COLO668 (cell line): Measurements from ENCODE around the gene HELT.

ENCODE experiments used
- DNase-seq: peaks from one replicate; lab custom pipeline; 2025; ENCODE audit not compliant: unreplicated experiment; lab: John Stamatoyannopoulos, UW

Gene HELT

DNA sequence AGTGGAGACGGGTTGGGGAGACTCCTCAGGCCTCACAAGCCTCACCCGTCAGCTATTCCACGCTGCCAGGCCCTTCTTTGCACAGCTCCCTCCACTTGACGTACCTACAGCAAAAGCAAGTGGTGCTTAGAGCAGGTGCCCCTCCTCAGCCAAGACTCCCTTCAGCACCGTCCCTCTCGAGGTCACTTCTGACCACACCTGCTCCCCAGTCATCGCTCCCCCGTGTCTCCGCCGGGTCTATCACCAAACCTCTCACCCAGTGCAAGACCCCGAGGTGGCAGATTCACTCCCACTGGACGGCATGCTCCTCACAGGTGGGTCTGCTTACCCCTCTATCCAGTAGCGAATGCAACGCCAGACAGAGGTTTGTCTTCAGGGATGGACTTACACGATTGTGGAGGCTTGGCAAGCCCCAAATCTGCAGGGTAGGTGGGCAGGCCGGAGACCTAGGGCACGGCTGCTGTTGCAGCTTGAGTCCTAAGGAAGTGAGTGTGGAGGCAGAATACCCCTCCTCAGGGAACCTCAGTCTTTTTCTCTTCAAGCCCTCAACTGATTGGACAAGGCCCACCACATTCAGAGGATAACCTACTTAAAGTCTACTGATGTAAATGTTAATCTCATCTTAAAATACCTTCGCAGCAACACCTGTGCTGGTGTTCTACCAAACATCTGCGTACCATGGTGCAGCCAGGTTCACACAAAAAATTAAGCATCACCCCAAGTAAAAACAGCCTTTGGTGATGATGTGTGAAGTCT, 14.5 kb upstream of the HELT start:
- no peak for DNase-seq

- DNase-seq: peak; percentile 66
These were observed 13.6 kb upstream of the HELT start for GRCh38 chr4:185004562-185005218.

DNA sequence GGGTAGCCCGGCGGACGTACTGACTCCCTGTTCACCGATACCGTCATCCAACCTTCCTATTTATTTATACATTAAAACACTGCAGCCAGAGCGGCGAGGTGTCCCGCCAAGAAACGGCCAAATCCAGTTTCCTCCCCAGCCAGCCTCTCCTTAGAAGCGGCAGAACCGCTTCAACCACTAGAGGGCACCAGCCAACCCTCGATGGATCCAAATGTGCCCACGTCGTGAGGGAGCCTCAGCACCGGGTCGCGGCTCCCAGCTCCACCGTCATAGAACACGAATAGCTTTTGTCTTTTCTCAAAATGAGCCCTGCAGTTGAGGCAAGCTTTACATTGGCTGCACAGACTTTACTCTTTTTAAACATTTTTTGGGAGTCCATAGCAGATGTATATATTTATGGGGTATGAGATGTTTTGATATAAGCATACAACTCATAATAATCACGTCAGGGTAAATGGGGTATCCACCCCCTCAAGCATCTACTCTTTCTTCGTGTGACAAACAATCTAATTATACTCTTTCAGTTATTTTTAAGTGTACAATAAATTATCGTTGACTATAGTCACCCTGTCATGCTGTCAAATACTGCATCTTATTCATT, 13.0 kb upstream of the HELT start:
- DNase-seq: peak; percentile 81

DNA sequence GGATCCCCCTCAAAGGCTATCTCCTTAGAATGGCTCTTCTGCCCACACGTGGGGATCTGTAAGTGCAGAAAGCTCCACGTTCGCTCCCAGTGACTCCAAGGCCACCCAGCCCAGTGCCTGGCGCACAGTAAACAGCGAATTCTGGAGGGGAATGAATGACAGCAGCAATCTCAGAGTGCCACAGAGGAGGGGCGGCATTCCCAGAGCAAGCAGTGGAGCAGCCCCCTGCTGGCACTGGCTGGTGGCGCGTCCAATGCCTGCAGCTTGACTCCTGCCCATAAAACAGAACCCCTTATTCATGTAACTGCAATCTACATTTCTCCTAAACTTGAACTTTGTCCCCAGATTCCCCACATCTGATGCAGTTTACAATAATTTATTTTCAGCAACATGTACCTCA, 6.9 kb upstream of the HELT start:
- no peak for DNase-seq

DNA sequence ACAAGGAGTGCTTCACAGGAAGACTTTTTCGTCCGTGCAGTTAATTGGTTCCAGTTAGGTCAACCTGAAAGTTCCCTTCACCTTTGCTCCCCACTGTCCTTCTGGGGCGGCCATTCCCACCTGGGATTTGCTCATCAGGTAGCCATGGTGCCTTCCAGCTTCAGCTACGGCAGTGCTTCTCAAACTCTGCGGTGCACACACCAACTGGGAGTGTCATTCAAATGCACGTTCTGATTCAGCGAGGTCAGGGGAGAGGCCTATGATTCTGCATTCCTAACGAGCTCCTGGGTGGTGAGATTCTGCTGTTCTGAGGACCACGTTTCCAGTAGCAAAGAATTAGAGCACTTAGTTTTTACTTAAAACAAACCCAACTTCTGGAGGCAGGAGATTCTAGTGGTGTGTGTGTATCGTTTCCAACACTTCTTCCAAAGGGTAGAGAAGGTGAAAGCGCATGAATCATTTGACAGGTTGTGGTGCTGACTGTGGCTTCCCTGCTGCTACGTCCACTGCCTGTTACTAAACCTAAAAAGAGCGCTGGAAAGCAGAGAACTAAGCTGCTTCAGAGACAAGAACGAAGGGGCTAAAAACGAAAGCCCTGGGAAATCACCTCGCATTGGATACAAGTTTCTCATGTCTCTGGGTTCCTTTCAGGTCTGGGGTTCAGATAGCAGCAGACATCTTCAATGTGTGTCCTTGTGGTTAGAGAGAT, 4.7 kb upstream of the HELT start:
- DNase-seq: no peak

- no peak for DNase-seq
These were observed 3.2 kb upstream of the HELT start for GRCh38 chr4:185015108-185015507.

DNA sequence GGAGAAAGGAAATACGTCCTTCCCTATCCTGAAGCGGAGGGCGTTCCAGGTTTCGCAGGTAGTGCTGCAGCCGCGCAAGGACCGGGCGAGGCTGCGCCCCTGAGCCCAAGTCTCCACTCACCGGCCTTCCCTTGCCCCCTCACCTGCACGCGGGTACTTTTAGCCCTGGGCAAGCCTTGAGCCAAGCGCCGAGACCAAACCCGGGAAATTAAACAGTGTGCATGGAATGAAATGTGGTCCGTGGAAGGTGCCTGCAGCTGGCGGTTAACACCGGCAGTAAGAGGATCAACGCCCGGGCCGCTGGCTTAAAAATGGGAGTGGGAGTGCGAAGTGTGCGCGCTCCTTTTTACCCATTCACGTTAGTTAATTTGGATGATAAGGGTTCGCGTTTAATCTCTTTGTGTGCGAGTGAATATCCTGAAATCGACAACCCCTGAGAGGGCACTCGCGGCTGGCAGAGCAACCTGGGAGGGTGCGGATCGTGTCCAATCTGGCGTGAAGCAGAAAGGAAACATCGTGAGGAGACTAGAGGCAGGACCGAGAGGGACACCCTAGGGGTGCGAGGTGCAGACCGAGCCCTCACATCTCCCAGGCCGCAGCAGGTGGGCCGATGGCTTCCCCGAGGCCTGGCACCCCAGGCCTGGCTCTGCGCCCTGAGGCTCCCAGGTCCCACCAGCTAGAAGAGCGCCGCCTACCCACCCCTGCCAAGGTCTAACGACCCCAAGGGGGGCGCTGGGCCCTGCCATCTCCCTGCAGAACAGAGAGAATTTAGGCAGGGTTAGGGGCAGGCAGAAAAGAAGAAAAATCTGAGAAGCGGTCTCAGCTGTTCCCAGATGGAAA, 2.0 kb upstream of the HELT start:
- no peak for DNase-seq

DNA sequence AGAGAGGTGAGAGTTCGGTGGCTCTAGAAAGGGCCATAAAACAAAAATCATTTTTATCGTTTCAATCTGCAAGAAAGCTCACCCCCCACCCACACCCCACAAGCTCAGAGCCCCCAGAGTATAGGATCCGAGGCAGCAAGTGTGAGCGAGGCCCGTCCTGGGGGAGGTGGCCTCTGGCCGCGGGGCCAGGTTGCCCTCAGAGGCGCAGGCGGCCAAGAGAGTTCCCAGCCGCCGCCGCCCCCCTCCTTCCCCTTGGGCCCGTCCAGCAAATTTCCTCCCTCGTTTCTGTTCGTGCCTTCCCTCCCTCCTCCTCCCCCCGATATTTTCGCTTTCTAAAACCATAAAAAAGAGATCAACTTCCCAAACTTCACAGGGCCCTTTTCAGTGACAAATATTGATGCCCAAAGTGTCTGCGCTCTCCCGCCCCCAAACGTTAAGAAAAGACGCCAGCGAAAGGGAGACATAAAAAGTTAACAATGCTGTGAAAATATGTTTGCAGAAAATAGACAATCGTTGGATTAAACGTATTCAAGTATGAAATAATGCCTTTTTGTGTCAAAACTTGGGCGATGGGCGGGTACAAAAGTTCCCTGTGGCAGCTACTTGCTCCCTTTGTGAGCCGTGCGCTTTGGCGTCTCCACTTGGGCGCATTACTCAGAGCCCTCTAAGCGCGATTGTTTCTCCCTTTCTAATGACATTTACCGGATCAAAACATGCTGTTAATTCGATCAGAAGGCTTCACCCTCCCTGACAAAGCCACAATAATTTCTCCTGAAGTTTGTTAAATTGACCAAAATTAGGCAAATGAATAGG, 1.1 kb upstream of the HELT start:
- peak; percentile 15 for DNase-seq

DNA sequence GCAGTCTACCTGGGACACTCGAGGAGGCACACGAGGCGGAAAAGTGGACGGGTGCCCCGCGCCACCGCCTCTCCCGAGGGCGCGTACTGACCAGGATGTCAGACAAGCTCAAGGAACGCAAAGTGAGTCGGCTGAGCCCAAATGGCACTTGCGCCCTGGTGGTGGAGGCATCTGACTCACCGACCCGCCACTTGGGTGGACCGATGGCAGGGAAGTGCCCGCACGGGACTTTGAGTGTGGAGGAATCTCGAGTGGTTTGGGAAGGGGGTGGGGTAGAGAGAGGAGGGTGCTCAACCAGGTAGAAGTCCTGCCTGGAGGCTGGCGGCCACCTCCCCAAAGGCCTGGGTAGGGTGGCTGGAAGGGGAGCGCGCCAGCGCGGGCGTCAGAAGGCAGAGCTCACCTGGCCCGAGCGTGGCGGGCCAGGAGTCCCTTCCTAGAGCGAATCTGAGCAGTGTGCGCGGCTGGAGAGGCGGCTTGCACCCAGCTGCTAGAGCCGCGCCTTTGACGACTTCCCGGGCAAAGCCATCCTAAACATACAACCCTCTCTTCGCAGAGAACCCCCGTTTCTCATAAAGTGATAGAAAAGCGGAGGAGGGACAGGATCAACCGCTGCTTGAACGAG, 655 bp downstream of the HELT start:
- DNase-seq: peak; percentile 23

DNA sequence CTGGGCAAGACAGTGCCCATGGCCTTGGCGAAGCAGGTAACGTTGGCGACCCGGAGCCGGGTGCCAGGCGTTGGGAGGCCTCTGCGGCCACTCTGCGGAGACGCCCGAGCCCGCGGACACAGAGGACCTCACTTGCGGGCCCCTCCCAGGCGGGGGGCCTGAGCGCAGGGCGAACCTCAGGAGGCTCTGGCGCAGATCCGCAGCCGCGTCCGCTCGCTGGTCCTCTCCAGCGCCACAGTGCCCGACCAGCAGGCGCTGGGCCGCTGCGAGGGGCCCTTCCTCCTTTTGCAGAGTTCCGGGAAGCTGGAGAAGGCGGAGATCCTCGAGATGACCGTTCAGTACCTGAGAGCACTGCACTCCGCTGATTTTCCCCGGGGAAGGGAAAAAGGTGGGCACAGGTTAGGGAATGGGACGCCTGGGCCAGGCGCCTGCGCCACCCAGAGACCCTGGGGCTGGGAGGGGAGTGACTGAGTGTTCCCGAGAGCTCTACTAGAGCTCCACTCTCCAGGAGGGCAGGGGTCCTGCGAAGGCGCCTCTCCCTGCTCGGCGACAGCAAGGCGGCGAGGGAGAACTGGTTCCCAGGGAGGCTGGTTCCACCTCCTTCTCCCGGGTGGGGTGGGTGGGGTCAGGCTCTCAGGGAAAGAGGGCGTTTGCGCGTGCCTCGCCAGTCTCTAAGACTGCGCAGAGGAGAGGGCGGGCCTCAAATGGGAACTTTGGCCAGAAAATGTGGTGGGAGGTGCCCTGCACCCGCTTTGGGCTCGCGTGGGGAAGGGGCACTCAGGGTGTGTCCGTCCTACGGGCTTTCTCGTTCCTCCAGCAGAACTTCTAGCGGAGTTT, 1.4 kb downstream of the HELT start:
- DNase-seq: no peak

- peak; percentile 25 for DNase-seq
These were observed 2.1 kb downstream of the HELT start for GRCh38 chr4:185020293-185020808.

DNA sequence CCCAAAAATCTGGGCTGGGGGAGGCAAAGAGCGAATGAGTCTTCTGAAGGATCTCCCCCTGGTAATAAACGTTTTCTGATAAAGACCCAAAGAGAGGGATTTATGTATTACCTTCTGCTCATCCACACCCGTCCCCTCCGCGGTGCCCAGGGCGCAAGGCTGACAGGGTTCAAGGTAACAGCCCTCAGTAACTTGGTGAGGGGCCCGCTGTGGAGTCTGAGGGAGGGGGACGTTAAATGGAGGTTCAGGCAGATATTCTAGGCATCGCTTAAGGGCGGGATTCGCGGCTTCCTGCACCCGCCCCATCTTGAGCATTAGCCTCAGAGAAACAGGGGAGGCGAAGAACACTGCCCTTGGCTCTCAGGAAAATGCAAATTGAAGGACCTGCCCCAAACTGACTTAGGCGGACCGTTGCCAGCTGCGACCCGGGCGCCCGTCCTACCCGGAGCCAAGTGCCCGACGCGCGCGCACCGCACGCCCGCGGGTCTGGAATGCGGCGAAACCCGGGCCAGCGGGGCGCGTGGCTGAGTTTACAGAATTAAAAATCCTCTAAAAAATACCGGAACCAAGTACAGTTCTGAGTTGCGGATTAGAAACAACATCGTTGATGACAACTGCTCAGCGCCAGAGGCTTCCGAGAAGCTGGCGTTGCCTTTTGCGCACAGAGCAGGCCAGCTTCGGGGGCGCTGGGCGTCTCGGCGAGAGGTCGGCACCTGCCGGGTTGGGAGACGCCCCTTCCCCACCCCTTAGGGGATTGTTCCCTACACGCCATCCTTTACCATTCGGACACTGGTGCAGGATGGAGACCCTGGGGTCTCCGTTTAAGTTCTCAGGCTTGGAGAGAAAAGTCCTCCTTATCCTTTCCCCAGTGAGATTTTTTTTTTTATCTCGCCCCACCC, 2.8 kb downstream of the HELT start:
- DNase-seq: no peak

GRCh38 chr4:185023471-185023870, 5.2 kb downstream of the HELT start:
- DNase-seq: no peak

DNA sequence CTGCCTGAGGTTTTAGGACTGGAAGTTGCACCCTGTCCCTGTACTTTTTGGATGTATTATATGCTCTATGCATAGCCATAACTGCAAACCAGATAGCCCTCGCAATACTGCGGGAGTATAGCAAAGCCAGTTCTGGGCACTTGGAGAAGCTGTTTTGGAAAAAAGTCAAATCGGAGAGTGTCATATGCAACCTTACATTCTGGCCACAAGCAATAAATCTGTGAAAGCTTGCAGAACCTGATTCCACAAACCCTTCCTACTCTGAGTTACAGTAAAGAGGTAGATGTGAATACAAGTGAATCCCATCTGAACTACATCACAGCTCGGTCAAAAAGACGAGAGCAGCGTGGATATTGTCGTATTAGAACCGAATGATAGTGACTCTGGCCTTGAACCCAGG, 10.3 kb downstream of the HELT start:
- DNase-seq: no peak

DNA sequence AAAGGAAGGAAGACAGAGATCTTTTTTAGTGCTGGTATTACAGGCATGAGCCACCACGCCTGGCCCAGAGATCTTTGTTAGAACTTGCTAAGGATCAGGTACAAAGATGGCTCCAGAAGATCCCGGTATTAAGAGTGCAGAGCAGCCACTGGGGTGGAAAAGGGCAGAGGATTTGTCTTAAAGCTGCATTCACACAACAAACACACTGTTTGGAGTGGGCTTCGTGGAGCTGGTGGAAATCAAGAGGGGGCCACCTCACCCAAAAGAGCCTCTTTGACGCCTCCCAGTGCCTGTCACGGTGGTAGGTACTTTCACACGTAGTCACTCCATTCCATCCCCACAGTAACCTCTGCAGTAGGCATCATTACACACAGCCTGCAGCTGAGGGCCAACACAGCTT, 13.3 kb downstream of the HELT start:
- no peak for DNase-seq

DNA sequence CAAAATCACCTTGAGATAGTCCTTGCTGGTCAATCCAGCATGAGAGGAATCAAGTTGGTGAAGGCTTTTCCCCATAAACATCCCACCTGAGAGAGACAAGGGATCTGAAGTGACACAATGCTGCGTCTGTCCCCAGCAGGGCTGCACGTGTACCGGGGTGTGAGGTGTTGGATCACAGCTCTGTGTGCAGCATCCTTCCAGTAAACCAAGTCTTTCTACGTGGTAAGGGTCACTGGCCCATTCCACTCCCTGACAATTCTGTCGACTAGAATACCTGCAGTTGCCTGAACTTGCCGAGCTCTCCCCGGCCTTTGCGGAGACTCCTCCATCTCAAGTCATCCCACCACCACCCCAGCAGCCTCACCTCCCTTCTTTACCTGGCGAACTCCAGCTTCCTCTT, 14.8 kb downstream of the HELT start:
- no peak for DNase-seq

GRCh38 chr4:185033950-185034349, 15.7 kb downstream of the HELT start:
- no peak for DNase-seq
